DLD1 (cell line): ENCODE data around the gene RFTN1.

Source experiments
- in situ Hi-C: cut with HindIII; loops from 2 replicates; pipeline ENCODE4 v1.10.0; 2017; ENCODE audit warnings: low sequenced_read_pairs

Gene RFTN1

DNA sequence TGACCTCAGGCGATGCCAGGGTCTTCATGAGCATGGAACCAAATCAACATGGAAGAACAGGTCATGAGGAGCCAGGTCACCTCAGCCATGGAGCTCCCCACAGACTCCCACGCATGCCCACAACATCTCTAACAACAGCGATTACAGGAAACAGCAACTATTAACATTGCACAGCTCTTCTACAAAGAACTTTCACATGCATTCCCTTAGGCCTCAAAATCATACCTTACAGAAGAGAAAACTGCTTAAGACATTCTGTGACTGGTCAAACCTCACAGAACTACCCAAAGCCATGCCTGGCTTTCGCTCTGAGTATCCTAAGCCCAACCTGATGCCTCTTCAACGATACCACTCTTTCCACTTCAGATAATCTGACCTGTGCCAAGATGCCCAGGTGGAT is 130.7 kb downstream of the RFTN1 start:
- in situ Hi-C loops: no loop called here

DNA sequence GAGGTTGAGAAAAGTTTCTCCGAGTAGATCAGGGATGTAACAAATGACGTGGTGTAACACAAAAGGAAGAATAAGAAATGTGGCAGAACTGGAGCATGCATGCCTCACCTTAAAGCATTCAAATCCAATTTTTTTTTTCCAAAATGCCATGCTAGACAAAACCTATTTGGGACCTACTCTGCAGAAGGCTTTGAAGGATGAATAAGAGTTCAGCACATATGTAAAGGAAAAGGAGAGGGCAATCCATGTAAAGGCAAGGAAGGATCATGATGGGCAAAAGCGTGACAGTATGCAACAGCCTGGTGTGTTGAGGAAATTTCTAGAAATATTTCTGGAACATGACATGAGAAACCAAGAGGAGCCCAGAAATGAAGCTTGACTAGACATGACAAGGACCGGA is 132.1 kb downstream of the RFTN1 start:
- in situ Hi-C loops: no loop called here

DNA sequence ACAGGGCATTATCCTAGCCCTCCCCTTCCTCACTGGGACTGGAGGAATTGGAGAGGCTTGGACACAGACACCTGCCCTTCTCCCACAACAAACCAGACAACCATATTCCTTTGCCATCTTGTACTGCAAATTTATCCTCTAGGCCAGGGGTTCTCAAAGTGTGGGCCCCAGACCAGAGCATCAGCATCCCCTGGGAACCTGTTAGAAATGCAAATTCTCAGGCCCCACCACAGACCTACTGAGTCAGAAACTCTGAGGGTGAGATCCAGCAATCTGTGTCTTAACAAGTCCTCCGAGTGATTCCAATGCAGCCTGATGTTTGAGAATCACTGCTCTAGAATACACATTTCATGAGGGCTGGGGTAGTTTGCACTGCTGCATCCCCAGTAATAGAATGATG is 133.1 kb downstream of the RFTN1 start:
- in situ Hi-C loops: no loop called here

DNA sequence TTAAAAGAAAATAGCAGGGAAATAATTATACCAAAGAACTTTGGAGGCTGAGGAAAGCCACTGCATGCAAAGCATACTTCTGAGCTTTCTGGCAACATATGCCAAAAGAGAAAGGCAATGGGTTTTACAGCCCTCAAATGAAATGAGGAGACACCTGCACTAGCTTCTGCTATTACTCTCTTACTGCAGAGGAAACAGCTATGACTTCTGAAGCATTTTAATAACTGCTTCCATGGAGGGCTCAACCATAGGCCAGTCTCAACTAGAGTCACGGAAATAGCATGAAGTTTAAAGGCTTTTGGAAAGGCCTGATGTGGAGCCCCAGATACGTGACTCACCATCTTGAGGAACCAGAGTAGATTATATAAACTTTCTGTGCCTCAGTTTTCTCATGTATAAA is 133.7 kb downstream of the RFTN1 start:
- in situ Hi-C loops: no loop called here

DNA sequence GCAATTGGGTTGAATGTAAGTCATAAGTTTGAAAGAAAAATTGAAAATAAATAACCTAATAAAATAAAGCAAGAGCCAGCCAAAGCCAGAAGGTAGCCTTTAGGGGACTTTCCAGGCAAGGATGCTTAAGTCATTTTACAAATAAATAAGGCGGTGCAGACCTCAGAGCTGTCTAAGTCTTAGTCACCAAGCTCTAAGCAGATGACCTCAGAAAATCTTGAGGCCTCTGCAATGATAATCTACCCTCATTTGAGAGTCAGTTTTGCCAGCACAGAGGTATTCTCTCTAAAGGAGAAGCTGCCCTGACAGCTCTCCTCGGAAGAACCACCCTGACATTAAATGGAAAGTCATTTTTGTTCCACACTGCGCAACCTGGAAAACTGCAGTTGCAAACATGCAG is 134.6 kb downstream of the RFTN1 start:
- in situ Hi-C loops: no loop called here

DNA sequence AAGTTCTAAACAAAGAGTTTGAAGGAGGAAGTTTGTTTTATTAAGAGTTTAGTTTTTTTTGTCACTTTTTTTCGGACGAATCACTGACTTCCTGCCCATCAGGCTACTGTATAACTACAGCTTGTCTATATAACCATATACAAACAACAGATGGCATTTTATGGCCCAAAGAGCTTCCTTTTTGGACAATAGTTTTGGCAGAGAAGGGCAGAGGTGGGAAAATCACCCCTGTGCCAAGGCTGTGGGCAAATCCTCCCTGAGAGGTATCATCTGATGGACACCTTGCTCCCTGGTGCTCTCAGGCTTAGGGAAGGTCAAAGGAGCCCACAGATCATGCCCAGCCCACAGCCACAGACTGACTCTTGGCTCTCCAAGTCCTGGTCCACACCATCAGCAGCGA is 135.1 kb downstream of the RFTN1 start:
- in situ Hi-C loops: no loop called here

DNA sequence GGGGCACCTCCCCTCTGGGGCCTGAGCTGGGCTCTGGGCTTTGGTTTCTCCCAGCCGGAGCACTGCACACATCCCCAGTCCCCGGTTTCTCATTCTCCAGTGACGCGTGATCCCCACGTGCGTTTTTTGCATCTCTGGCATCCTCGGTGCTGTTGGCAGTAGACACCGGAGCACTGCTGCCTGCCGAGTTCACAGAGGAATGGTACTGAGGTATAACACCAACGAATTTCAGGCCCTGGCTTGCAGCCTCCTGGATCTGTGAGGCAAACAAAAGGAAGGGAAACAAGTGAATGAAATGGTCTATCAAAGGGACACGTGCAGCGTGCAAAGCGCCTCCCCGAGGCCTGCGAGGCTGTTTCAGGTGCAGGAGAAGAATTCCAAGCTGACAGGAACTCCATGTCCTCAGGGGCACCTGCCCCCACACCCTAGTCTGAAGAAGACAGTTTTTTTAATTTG is 135.6 kb downstream of the RFTN1 start:
- in situ Hi-C loops: no loop called here

DNA sequence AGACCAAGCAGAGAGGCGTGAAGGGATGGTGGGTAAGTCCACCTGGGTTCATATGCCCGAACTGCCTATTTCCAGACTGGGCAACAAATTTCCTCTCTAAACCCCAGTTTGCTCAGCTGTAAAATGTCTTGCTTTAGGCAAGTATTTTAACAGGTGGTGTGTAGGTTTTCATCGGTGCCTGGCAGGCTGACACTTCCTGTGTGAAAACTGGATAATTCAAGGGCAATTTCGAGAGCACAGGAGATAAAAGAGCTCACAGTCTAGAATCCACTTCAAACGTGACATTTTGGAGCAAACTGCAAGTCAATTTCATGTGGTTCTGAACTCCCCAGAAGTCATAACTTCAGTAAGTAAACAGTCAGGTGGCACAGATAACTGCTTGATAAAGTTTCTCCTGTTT is 136.3 kb downstream of the RFTN1 start:
- in situ Hi-C loops: no loop called here

DNA sequence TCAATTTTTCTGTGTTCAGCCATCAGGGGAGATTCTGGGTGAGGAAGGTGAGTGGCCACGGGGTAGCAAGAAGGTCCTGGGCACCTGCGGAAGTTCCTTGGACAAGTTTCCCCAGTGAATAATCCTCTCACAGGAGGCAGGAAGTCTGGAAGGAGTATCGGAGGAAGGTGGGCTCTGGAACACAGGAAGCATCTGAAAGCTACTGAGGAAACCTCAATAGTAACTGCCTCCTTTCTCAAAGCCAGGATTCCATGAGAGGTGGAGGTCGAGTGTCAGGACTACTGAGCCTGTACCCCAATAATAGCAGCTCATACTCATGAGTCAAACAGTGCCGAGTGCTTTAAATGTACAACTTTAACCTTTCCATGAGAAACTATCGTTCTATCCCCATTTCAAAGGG is 137.6 kb downstream of the RFTN1 start:
- in situ Hi-C loops: no loop called here

DNA sequence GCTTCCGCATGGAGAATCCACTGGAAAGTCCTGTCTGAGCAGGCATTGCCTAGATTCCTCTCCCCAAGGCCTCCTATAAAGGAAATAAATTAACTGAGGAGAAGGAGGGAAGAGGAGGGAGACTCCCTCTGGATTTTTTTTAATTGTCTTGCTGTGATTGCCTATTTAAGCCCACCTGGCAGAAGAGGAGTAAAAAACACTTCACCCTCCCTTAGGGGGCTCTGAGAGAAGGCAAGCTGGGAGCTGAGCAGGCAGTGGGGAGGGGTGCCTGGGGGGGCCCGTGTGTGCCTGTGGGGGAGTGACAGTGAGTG is 138.6 kb downstream of the RFTN1 start:
- in situ Hi-C loops: no loop called here

DNA sequence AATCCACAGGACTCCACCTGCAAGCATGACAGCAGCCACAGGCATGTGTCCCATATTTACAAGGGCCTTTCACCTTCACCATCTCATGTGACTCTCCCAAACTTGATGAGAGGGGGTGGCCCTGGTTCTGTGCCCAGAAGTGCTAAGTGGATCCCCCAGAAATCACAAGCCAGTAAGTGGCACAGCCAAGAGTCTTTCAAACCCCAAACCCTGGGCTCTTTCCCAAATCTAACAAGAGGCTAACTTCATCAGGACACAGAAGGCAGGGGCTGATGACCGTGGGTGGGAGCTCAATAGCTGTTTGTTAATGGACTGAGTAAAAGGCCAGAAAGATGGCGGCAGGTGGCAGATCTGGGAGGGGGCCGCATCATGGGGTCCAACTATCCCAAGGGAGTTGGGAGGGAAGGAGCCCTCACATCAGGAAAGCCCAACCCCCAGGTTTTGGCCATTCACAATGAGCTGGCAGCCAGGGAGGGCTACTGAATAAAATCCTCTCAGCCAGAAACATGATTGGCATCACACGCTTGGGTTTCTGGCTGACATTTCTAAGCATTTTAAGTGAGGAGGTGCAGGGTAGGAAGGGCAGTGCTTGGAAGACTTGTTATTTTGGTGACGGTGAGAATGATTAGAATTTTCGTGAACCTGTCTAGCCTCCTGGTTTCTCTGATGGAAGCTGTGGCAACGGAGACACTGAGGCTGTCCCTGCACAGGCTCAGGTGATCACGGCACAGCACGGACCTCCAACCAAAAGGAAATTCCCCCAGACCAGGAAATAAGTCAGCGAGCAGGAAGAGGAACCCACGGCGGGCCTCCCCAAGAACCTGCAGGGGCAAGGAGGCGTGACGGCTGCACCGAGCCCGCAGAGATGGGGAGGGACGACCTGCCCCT is 139.2 kb downstream of the RFTN1 start:
- in situ Hi-C loops: no loop called here

DNA sequence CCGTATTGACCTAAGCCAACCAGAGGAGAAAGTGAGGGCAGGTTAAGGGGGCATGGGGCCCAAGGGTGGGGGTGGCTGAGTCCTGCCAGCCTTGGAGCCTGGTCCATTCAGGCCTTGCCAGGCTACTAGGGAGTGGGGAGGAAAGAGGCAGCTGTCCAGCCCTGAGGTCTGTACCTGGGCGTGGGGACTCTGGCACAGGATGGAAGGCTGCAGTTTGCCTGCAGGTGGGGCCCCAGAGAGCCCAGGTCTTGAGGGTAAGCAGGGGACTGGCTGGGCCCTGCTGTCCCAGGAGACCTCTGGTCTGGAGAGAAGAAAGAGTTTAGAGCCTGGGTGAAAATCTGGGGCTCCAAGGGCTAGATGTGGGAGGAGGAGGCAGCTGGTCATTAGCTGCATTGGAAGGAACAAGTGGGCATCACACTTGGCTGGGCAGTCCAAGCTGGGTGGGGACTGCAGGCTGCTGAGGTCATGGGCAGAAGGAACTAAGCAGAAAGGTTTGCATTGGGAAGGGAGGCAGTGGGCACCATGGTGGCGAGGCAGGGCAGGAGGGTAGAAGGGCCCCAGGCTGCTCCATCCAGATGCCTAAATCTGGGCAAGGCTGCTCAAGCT is 140.1 kb downstream of the RFTN1 start:
- in situ Hi-C loops: no loop called here

DNA sequence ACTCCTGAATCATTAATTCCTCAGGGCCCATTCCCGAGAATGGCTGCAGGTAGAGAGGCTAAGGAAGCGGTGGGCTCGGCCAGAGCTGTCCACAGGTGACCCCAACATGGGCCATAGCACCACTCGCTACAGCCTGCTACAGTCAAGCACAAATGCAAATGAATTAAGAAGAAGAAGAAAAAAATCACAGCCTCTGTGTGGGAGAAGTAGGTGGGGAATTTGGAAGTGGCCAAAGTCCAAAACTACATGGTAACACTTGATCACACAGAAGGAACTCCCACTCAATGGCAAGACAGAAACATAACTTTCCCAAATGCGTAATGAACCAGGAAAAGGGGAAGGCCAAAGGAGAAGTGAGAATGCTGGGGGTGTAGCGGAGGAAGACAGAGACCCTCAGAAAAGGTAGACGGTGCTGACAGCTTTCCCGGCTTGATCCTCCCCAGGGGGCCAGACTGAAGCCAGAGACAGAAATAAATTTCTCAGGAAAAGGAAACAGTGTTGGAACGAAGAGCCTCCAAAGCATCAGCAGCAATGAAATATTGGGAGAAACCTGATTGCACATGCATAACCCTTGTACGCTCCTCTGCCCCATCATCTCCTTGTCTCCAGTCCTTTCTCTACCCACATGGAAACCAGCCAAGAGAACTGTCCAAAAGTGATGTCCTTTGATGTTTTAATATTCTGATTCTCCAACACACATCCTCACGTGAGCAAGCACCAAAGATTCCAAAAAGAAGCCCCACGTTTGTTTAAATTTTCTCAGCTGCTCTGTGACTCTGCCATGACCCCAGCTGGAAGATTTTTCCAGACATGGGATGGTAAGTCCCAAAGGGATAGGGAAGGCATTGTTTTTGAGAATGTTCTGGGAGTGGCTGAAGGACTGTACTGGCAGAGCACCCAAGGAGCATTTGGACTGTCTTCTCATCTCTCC is 140.9 kb downstream of the RFTN1 start:
- in situ Hi-C loops: no loop called here

DNA sequence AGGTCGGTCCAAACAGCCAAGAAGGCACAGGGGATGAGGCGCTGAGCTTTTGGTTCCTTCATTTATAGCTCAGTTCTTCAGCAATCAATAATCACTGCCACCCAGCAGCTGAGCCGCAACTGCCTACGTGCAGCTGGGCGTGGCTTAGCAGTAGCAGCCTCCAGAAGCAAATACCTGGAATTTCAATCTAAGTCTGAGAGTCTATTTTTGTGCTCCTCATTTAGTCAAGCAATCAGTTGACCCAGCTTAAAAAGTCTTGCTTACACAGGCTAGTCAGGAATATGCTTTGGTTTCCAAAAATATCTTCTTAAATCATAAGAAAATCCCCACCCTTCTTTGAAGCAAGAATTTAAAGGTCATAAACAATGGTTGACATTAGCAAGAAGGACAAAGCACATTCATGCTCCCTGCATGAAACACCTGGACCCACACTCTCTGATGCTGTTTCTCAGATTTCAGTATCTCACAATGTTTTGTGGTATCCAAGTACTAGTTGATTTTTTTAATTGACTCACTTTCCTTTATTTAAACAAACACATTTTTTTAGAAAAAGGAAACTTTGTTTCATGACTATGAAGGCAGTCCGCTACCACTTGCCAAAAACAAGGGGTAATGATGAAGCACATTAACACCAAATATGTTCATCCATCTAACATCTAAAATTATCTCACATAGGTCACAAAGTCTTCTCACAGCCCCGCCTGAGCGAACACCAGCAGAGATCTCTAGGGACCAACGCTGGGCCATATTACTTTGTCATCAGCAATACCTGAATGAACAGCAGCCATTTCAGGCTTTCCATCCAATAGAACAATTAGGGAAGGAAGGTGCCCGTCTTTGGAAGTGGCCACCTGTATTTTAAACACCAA is 142.4 kb downstream of the RFTN1 start:
- in situ Hi-C loops: no loop called here

DNA sequence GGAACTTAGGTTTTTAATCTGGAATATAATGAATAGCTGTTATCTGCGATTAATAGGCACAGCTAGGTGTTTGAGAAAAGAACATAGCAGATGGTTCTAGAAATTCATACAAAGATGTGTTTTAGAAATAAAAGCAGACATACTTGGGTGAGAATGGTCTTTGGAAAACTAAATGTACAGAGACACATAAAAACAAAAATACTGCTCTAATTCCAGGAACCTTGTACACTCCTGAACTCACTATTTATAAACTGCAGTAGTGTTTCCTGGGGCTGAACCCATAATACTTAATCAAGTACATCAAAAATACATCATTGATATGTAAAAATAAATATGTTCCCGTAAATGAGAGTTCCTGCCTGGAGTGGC is 143.0 kb downstream of the RFTN1 start:
- in situ Hi-C loops: no loop called here

DNA sequence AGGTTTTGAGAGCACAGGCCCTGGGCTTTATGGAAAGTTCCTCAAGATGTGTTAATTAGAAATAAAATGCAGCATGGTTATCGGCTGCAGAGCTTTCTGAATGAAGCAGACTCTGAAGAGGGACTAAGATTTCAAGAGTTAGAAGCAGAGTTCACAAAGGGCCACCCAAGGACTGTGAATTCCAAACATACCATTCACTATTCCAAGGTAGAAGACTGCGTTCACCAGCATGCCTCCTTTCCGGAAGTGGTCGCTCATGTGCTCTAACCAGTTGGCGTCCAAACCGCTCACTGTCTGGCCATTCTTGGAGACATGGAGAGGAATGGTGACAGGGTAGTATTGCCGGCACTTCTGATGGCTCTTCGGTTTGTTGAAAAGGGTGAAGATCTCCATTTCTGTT is 143.6 kb downstream of the RFTN1 start:
- in situ Hi-C loops: no loop called here

DNA sequence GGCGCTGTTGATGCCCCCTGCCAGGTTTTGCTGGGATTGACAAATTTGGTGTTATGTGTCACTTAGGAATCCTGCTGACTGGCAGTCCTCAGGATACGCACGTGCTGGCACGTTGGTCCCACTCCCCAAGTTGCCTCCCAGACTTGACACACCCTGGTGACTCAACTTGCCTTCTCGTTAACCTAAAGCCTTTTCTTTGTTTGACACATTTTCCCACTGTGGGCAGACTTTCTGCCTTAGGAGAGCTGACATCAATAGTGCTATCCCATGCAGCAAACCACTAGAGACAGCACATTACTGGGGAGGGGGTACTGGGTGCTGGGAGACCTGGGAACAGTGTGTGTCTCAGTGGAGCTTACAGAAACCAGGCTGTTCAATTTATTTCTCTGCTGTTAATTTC is 144.2 kb downstream of the RFTN1 start:
- in situ Hi-C loops: no loop called here

DNA sequence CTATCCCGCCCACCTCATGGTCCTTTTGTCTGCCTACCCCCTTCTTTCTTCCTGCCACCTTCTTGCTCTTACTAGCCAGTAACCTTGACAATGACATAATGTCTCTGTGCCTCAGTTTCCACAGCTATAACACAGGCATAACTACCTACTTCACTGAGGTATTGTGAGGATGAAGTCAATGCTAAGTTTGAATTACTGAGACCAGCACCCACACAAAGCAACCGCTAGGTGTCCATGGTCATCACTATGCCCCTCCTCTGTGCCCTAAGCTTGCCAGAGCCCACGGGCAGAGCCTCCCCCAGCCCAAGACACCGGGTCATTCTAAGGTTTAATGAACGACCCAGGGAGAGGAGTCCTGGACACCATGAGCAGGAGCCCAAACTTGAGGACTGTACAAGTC is 146.9 kb downstream of the RFTN1 start:
- in situ Hi-C loops: no loop called here

DNA sequence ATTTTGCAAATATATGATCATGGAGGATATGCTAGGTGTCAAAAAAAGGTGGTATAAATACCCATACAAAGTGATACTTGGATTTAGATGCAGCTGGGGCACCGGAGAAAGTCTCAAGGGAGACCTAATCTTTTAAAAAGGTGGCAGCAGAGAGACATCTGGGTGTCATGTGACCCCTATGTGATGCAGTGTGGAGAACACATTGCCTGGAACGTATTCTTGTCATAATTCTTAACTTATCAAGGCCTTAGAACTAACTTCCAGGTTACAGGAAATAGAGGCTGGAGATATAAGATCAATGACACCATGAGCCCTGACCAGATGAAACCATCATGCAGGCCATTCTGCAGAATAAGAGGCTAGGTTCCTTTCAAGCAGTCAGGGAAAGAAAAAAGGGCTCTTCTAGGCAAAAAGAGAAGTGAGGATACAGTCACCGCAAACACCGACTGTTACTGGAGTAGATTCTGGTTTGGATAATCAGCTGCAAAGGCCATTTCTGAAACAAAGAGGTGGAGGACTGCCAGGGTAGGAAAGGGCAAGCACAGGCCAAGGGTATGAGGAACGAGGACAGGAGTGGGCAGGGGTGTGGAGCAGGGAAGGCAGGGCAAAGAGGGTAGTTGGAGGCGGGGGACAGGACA is 147.9 kb downstream of the RFTN1 start:
- in situ Hi-C loops: no loop called here

DNA sequence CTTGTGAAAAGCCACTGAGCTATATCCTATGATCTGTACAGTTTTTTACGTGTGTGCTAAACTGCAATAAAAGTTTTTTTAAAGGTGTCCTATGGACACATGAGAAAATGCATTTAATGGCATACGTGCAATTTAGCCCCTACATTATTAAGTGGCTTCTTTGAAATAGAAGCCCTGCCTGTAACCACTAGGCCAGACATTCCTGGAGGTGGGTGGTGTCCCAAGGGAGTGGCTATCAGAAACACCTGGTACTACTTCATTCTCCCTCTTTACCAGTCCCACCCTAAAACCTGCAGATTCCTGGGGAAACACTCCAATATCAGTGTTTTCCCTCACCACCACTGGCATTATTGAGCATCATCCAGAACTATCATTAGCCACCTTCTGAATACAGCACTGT is 148.5 kb downstream of the RFTN1 start:
- in situ Hi-C loops: no loop called here
